NCI-H2227 treated with DMSO at 0.1 percent for 48 hours (cell line): ENCODE results near the gene ELP5.
A peak's percentile ranks its signal among the peaks of the same experiment; 100 is the strongest.

Source experiments
- DNase-seq: peaks from one replicate; lab custom pipeline; 2025; lab: John Stamatoyannopoulos, UW

ELP5 gene

DNA sequence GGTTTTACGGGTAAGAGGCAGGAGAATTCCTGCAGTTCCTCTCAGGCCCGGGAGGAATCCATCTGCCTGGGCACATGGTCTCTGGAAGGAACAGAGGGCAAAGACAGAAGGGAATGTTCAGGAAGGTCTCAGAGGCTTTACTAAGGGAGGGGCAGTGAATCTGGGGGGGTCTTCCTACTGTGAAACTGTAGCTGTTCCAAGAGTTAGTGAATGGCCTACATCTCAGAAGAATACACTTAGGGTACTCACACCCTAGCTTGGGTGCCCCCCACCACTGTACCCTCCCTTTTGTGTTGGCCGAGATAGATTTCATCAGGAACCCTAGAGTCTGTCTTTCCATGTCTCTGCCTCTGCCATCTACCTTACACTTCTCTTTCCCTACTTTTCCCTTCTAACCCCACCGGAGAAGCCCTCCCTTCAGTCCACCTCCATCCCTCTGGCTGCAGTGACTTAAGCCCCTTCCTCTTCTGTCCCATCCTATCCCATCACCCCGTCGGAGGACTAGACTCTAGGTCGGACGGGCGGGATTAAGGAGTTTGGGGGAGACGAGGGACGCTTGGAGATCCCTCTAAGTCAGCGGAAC lies 32.7 kb upstream of the ELP5 start:
- no peak for DNase-seq

DNA sequence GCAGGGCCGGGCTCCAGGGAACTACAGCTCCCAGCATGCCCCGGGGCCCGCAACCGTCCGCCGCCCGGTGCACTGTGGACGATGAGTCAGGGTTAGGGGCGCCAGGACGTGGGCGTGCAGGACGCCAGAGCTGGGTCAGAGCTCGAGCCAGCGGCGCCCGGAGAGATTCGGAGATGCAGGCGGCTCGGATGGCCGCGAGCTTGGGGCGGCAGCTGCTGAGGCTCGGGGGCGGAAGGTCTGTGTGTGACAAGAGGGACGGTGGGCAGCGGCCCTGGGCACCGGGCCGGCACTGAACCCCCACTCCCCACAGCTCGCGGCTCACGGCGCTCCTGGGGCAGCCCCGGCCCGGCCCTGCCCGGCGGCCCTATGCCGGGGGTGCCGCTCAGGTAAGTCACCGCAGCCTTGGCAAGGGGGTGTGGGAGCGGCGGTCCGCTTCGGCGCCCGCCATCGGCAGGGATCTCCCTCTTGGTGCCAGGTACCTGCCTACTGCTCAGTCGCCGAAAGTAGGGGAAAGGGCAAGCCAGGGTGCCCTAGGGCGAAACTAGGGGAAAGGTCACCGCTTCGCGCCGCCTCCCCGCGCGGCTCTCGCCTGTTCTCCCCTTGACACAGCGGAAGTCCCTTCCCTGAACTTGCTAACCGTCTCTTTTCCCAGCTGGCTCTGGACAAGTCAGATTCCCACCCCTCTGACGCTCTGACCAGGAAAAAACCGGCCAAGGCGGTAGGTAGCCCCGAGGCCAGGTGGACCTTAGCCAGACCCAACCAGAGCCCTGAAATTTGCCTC lies 32.0 kb upstream of the ELP5 start, which contains the start of the genes ACADVL and DLG4:
Gene ACADVL, plus strand, starts transcription at position 127 of the 781 bp plus-strand sequence. Its CDS starts 47 bp downstream, at position 174.
Gene DLG4, minus strand, starts transcription at position 25 of the 781 bp plus-strand sequence.
- peak; percentile 58 for DNase-seq

DNA sequence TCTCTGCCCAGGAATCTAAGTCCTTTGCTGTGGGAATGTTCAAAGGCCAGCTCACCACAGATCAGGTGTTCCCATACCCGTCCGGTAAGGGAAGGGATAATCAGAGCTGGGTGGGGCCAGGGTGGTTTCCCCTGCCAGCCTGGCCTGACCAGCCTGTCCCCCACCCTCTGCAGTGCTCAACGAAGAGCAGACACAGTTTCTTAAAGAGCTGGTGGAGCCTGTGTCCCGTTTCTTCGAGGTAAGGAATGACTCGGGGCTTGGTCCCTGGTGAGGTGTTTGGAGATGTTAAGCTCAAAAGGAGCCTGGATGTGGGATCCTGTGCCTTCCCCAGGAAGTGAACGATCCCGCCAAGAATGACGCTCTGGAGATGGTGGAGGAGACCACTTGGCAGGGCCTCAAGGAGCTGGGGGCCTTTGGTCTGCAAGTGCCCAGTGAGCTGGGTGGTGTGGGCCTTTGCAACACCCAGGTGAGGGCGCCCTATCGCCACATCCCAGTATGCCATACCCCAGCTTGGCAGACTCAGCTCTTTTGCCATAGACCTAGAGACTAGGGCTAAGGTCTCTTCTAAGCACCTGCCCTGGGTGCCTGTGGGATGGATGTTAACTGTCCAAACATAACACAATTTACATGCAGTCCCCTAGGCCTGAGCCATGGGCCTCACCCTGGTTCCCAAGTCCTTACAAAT lies 31.3 kb upstream of the ELP5 start:
- no peak for DNase-seq

DNA sequence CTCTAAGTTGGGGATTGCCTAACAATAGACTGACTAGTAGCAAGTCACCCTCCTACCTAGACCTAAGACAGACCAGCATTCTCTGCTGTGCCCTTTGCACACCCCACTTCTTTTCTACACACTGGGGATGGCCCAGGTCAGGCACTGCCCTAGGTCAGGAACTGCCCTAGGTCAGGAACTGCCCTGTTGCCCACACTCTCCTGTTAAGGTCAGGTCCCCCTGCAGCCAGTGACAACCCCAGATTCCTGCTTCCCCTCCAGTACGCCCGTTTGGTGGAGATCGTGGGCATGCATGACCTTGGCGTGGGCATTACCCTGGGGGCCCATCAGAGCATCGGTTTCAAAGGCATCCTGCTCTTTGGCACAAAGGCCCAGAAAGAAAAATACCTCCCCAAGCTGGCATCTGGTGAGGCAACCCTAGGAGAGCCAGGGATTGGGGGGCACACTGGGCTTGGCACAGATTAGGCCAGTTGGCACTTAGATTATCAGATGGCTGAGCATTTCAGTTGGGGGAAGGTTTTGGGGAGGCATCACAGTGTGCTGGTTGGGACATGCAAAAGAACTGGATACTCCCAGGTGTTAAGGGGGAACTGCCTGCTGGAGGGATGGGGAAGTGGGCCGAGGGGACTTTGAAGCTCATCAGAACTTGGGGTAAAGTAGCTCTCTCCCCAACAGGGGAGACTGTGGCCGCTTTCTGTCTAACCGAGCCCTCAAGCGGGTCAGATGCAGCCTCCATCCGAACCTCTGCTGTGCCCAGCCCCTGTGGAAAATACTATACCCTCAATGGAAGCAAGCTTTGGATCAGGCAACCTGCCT lies 30.5 kb upstream of the ELP5 start:
- DNase-seq = no peak

DNA sequence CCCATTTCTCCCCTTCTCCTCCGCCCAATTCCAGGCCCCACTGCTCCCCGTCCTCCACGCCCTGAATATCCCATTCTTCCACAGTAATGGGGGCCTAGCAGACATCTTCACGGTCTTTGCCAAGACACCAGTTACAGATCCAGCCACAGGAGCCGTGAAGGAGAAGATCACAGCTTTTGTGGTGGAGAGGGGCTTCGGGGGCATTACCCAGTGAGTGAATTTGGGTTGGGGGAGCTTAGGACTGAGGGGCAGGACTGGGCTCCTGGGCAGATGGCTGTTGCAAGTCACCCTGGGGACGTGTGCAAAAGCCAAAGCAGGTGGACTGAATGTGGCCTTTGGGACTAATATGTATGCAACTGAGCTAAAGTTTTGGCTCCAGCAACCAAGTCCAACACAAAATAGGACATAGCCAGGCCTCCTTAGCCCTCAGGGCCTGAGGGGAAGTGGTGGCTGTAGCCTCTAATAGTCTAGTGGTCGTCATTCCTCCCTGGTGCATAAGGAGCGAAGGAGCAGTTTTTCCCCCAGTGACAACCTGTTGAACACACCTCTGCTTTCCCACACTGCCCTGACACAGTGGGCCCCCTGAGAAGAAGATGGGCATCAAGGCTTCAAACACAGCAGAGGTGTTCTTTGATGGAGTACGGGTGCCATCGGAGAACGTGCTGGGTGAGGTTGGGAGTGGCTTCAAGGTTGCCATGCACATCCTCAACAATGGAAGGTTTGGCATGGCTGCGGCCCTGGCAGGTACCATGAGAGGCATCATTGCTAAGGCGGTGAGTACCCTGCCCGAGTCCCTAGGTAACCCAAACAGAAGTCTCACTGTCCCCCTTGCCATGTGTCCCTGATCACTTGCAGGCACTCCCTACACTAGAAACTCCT lies 29.7 kb upstream of the ELP5 start:
- DNase-seq = no peak

DNA sequence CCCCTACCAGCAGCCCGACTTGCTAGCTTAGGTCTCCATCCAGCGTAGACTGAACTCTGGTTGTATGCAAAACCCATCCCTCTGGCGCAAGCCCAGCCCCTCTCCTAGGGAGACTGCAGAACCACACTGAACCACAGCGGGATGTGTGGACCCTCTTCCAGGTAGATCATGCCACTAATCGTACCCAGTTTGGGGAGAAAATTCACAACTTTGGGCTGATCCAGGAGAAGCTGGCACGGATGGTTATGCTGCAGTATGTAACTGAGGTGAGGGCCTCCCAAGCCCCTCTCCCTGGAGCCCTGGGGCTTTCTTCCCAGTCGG lies 29.1 kb upstream of the ELP5 start:
- no peak for DNase-seq

DNA sequence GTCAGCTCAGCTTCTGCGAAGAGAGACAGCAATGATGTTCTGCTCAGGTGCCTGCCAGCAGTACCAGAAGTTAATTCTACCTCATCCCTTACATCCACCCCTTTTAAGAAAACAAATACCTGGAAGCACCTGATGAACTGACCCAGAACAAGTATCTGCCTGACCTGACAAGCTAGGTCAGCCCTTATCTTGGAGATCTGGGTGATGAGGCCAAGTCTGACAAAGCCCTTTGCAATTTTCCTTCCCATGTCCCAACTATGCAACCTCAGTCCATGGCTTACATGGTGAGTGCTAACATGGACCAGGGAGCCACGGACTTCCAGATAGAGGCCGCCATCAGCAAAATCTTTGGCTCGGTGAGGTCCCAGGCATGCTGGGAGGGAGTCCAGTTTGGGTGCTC lies 28.6 kb upstream of the ELP5 start:
- DNase-seq = no peak

DNA sequence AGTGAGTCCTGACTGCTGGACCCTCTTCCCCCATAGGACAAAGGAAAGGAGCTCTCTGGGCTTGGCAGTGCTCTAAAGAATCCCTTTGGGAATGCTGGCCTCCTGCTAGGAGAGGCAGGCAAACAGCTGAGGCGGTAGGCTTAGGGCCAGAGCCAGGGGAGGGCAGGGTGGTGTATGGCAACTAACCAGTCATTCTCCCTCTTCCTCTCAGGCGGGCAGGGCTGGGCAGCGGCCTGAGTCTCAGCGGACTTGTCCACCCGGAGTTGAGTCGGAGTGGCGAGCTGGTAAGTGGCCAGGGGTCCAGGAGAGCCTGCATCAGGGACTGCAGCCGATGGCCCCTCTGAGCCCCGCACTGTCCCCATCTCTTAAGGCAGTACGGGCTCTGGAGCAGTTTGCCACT lies 27.9 kb upstream of the ELP5 start:
- no peak for DNase-seq

DNA sequence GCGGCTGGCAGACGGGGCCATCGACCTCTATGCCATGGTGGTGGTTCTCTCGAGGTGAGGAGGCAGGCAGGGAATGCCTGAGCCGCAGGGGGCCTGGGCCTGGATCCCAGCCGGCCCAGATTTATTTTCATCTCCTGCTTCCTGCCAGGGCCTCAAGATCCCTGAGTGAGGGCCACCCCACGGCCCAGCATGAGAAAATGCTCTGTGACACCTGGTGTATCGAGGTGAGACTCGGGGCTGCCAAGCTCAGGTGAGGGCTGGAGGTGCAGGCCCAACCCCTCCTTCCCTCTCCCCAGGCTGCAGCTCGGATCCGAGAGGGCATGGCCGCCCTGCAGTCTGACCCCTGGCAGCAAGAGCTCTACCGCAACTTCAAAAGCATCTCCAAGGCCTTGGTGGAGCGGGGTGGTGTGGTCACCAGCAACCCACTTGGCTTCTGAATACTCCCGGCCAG lies 27.3 kb upstream of the ELP5 start:
- no peak for DNase-seq

DNA sequence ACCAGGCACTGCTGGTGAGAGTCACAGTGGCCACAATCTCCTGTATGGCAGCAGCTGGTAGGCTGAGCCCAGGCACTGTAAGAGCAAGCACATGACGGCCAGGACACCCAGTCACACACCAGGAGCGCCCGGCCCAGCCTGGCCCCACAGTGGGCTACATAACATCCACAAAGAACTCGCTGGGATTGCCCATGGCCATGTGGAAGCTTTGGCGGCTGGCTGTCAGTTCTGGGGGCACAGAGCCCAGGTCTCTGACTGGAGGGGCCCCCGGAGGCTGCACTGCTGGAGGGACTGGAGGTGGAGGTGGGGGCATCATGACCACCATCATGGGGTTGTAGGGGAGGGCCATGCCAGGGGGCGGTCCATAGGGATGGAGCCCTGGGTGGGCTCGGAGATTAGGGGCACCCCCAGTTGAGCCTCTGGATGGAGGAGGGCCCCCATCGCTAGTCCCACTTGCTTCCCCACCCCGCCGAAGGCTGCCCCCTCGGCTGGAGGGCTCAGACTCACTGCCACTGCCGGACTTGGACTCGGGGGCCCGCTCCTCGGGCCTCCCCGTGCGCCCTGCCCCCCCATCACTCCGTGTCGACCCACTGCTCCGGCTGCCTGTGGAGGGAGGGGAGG lies 26.2 kb upstream of the ELP5 start:
- DNase-seq = no peak

DNA sequence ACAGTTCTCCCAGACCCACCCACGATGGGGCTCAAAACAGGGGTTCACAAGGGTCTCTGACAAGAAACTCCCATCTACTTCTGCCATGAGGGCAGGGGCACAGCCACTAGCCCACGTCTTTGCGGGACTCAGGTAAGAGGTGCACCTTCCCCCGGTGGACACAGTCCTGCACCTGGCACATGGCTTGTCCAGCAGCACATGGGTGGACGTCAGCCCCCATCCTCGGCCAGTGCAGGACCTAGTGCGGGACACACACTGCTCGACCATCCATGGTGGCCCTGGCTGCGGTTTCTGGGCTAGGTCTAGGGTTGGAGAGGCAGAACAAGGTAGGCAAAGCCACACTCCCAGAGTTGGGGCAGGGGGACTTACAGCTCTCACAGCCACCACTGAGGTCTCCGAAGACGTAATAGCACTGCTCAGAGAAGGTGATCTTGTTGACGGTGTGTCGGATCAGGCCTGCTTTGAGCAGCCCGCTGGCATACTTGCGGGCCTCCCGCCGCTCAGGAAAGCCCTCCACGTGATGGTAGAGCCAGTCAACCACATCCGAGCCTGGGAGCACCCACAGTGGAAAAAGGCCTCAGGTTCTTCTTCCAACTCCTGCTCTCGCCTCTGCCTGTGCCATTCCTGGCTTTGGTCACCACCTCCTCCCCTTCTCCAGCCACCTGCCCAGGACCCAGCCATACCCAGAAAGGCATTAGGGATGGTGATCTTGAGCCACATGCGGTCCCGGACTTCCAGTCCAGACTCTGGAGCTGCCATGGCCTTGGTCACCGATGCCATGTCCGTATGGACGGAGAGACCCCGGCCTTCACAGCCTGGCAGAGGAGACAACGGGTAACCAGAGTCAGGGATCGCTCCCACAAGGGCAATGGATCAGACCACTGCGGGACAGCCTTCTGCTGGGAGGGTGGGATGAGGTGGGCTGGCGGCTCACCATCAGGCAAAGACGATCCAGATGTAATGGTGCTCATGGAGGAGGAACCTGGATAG lies 25.0 kb upstream of the ELP5 start:
- DNase-seq = no peak

DNA sequence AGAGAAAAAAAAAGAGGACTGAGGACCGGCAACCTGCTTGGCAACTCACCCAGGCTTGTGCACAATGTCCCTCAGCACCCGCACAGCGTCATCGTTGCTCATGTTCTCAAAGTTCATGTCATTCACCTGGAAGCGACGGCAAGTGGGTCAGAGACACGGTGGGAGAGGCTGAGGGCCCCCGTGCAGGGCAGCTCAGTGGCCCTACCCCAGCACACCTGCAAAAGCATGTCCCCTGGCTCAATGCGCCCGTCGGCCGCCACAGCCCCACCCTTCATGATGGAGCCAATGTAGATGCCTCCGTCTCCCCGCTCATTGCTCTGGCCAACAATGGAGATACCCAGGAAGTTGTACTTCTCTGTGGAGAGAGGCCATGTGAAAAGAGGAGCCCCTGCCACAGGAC lies 23.1 kb upstream of the ELP5 start:
- DNase-seq = no peak

DNA sequence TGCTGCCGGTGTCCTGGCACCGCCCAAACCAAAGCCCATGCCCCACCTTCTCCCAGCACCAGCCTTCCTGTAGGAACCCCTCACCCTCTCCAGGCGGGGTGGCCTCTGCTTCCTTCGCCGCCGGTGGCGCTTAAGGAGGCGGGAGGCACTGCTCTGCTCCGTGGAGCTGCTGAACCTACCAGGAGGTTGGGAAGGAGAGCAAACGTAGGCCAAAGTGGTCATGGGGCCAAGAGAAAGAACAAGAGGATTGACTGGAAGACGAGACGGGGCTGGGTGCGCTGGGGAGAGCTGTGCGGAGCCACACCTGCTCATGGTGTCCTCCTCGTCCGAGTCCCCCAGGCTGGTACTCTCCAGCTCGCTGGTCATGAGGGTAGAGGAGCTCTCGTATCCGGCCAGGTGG lies 22.5 kb upstream of the ELP5 start:
- DNase-seq = no peak

DNA sequence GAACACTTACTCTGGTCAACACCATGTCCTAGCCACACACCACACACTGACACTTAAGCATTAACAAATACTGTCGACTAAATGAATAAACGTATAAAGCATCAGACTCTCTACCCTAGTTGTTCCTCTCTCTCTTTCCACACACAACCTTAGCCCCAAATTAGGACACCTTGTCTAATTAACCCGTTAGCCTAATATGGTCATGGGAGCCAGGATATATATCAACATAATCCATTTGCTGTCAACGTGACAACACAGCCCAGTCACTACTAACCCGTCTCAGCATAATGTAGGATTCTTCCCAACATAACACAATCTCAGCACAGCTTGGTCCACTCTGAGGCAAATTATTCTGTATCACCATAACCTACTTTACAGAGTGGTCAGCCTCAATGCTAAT lies 19.9 kb upstream of the ELP5 start:
- no peak for DNase-seq

DNA sequence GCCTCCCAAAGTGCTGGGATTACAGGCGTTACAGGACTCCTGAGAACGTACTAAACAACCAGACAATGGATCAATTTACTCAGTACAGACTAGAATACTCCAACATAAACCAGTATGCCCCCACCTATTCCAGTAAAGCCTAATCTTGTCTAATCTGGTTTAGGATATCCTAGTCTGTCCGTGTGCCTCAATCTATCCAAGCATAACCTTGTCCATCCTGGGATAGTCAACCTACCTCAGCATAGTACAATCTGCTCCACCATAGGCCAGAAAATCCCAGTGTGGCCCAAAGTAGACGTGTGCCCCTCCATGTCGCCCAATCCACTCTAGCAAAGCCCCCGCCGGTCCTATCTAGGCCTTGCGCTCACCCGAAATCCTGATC lies 18.3 kb upstream of the ELP5 start:
- DNase-seq = no peak

DNA sequence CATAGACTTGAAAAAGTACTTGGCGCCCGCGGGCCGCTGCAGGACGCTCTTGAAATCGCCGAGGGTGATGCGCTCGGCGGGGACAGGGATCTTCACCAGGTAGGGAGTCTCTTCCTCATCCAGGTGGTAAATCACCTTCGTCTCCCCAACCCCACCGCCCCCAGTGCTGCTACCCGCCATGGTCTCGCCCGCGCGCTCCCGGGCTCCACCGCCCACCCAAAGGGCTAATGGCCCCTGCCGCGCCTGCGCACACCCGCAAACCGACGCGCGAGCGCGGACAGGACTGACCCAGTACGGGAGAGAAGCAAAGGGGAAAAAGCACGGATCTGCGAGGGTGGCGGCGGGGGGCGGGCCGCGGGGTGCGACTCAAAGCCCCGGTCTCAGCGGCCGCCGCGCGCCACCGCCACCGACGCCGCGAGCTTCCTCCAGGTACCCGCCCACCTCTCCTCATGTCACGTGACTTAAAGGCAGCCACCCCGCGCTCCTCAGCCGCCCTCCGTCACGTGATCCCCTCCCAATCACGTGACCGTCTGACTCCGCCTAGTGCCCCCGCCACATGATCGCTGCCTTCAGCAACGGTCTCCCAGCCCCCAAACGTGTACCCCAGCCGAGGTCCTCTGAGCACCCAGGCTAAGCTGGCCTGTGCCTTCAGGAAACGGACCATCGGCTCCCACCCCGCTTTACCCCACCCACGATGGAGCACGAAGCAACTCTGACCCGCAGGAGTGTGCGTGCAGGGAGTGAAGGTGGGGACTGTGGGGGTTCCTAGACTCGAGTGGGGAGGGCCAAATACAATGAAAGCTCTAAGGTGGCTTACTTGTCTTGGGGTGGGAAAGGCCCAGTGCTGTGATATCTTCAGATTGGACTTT lies 17.7 kb upstream of the ELP5 start, which contains the start of gene DVL2:
Gene DVL2, minus strand, starts transcription at position 435 of the 869 bp plus-strand sequence. Its CDS starts 255 bp downstream, at position 180.
- DNase-seq = peak; percentile 93

DNA sequence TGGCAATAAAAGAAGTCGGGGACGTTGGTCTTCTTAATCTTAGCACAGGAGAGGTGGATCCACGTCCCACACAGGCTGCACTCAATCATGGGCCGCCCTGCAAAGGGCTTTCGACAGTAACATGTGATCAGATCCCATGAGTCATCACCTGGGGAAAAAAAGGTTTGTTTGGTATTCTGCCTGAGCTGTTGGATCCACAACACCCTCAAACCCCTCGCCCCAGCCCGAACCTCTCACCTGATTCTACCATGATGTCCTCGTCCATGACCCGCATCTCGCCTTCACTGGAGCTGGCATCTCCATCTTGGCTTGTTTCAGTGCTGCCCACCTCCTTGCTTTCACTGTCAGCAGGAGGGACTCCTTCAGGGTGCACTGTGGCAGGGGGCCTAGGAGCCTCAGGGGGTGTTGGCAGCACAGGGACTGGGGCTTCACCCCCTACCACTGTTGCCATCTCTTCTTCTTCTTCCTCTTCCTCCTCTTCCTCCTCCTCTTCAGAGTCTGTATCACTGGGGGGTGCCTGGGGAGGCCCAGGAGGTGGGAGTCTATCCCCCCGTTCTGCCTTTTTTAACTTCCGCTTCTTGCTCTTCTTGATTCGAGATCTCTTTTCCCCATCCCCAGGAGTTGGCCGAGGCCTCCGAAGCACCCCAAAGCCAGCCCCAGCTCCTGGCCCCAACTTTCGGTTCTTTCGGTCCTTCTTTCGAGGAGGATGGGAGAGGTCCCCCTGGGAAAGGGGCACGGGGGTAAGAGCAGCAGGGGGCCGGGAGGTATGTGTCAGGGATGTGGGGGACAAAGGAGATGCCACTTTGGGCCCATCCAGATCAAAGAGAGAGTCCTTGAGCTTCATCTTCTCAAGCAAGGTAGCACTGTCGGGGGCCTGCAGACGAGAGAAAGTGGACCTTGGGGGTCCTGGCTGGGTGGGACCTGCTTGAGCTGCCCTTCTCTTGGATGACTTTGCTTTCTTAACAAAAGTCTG lies 16.0 kb upstream of the ELP5 start:
- no peak for DNase-seq
